Measurements from ENCODE around the gene FAM120B. TPM values are rescaled to one million over a fixed set of nuclear protein-coding genes. Genes with fewer than 3 reads are reported as not detected.
A peak's percentile ranks its signal among the peaks of the same experiment; 100 is the strongest.

The FAM120B gene
- total RNA-seq, 6 experiments from 2014 or later, result 9.5 to 15.7 (median 13.1) TPM

DNA sequence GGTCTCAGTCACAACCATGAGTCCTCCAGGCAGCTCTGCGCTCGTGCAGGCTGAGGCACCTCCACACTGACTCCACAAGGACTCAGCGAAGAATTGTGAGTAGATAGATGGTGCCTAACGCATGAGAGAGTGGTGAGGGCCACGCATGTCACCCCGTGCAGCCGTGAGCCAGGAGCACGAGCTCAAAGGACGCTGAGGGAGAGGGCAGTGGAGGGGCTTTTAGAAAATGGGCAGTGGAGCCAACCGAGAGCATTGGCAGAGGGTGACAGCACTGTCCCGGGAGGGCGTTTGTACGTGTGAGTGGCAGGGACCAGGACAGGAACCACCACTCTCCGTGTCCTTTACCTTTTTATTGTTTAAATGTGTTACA is 141.0 kb downstream of the FAM120B start:
- H3K9me3 ChIP-seq, result no peaks in the 10 kb centered on the region
- intact Hi-C loops (cut with DNase I), result no loop called here
- WGBS (ENCODE audit: insufficient coverage, low coverage, low lambda C conversion rate, missing lambda C conversion rate), result 74% methylated on average over 8 of the region's 14 CpGs
- H3K27me3 ChIP-seq, result no peaks in the 10 kb centered on the region
- DNase-seq (no peak), ATAC-seq (no peak)
- no peak overlapping the region for H3K27ac ChIP-seq
- H3K36me3 ChIP-seq, result no peaks in the 10 kb centered on the region
- no peak overlapping the region for H3K4me3 ChIP-seq
- H3K4me1 ChIP-seq, result no peaks in the 10 kb centered on the region
- TF ChIP-seq POLR2A (IDR thresholded peaks at IDR 0.05), result no peak
- TF ChIP-seq, protein P1, sequence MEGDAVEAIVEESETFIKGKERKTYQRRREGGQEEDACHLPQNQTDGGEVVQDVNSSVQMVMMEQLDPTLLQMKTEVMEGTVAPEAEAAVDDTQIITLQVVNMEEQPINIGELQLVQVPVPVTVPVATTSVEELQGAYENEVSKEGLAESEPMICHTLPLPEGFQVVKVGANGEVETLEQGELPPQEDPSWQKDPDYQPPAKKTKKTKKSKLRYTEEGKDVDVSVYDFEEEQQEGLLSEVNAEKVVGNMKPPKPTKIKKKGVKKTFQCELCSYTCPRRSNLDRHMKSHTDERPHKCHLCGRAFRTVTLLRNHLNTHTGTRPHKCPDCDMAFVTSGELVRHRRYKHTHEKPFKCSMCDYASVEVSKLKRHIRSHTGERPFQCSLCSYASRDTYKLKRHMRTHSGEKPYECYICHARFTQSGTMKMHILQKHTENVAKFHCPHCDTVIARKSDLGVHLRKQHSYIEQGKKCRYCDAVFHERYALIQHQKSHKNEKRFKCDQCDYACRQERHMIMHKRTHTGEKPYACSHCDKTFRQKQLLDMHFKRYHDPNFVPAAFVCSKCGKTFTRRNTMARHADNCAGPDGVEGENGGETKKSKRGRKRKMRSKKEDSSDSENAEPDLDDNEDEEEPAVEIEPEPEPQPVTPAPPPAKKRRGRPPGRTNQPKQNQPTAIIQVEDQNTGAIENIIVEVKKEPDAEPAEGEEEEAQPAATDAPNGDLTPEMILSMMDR (IDR thresholded peaks at IDR 0.05), result no peak

DNA sequence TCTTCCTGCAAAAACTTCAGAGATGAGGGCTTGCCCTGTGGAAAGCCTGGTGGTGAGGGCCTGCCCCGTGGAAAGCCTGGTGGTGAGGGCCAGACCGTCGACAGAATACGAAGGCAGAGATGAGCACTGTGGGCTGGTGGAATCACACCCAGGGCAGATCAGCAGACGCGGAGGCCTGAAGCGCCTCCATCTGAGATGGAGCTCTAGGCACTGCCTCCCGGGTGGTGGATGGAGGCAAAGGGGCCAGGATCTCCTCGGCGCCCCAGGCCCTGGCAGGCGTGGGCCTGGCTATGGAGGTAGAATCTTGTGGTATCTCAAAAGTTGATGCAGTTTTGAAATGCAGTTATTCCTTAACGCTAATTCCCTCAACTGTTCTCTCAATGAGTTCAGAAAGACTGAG is 141.8 kb downstream of the FAM120B start:
- no peaks in the 10 kb centered on the region for H3K36me3 ChIP-seq
- no peaks in the 10 kb centered on the region for H3K9me3 ChIP-seq
- H3K27ac ChIP-seq, result no peak overlapping the region
- WGBS (ENCODE audit: insufficient coverage, low coverage, low lambda C conversion rate, missing lambda C conversion rate), result 80% methylated on average over 3 of the region's 12 CpGs
- intact Hi-C loops (cut with DNase I), result no loop called here
- TF ChIP-seq, protein P1 (IDR thresholded peaks at IDR 0.05), result no peak
- TF ChIP-seq POLR2A (IDR thresholded peaks at IDR 0.05), result no peak
- H3K4me3 ChIP-seq, result no peak overlapping the region
- DNase-seq (no peak), ATAC-seq (no peak)
- no peaks in the 10 kb centered on the region for H3K27me3 ChIP-seq
- no peaks in the 10 kb centered on the region for H3K4me1 ChIP-seq

DNA sequence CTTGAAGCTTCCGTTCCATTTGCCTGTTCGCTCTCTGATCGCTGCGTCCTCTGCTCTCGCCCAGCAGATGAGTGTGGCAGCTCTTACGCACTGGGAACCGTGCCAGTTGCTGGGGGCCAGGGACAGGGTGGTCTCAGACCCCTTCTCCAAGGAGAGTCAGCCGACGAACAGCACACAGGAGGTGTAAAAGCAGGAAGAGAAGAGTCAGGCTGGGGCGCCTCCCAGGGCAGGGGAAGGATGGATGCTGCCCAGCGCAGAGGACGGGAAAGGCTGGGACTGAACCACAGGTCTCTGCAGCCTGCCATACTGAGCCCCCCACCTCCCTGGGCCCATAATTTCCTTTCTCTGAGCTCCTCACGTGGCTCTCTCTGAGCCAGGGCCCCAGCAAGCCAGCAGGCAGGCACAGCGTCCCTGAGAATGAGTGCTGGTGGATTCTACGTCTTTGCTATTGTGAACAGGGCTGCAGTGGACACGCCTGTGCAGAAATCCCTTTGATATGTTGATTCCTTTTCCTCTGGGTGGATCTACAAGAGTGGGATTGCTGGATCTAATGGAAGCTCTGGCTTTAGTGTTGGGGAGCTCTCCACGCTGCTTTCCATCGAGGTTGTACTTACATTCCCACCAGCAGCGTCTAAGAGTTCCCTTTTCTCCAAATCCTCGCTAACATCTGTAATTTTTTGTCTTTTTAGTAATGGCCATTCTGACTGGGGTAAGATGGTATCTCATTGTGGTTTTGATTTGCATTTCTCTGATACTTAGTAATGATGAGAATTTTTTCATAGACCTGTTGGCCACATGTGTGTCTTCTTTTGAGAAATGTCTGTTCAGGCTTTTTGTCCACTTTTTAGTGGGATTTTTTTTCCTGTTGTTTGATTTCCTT is 142.4 kb downstream of the FAM120B start:
- Histone ChIP-seq H3K27ac (no peak overlapping the region), H3K27me3 (no peaks in the 10 kb centered on the region), H3K36me3 (no peaks in the 10 kb centered on the region), H3K4me1 (no peaks in the 10 kb centered on the region), H3K9me3 (no peaks in the 10 kb centered on the region), H3K4me3 (no peak overlapping the region)
- 80% methylated on average over 6 of the region's 20 CpGs for WGBS (ENCODE audit: insufficient coverage, low coverage, low lambda C conversion rate, missing lambda C conversion rate)
- intact Hi-C loops (cut with DNase I), result no loop called here
- no peak for ATAC-seq
- TF ChIP-seq POLR2A (IDR thresholded peaks at IDR 0.05), result no peak
- TF ChIP-seq, protein P1 (IDR thresholded peaks at IDR 0.05), result no peak
- no peak for DNase-seq

DNA sequence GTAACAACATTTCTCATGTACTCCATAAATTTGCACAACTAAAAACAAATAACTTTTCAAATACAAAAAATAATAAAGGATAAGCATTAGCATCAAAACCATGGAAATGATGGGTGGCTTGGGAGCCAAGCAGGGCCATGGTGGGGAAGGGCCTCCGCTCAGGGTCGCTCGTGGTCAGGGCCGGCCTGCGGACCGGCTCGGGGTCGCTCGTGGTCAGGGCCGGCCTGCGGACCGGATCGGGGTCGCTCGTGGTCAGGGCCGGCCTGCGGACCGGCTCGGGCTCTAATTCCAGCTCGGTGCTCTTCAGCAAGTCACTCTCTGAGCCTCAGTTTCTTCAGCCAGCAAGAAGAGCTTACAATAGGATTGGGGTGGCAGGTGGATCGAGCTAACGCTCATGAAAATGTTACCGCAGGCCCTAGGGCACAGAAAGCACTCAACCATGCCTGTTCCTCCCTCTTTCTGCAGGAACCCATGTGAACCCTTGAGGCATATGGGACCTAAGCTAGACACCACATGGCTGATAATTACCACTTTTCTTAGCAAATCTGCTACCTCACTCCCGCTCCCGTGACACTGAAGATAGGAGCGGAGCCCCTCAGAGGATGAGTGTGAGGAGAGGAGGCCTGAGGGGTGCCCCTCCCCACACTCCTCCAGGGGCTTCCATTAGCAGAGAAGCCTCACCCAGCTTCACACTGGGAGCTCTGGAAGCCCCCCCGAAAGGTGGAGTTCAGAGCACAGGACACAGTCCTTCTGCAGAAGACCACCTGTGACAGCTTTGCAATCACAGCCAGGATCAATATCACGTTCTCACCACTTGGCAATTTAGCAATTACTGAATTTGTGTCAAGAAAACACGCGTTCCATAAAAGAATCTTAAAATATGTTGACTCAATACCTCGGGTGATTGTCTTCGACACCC is 143.5 kb downstream of the FAM120B start:
- intact Hi-C loops (cut with DNase I), result no loop called here
- Histone ChIP-seq H3K27ac (no peak overlapping the region), H3K9me3 (no peaks in the 10 kb centered on the region), H3K4me1 (no peaks in the 10 kb centered on the region), H3K4me3 (no peak overlapping the region), H3K27me3 (no peaks in the 10 kb centered on the region), H3K36me3 (no peaks in the 10 kb centered on the region)
- 87% methylated on average over 24 of the region's 32 CpGs for WGBS (ENCODE audit: insufficient coverage, low coverage, low lambda C conversion rate, missing lambda C conversion rate)
- TF ChIP-seq, protein P1 (IDR thresholded peaks at IDR 0.05), result no peak
- no peak for TF ChIP-seq POLR2A (IDR thresholded peaks at IDR 0.05)
- DNase-seq, result peak in 1 of 3 donors; percentile 49
- ATAC-seq, result peak in 1 of 4 donors; percentile 59
